ENCODE results near the gene ASPG.

Gene ASPG

GRCh38 chr14:104116756-104117340 is 31.3 kb downstream of the ASPG start:
- no peak for DNase-seq (ENCODE audit: extremely low read depth, low read depth)
- TF ChIP-seq CTCF (IDR thresholded peaks at IDR 0.05; ENCODE audit: low read depth, low read length): no peak

- no peak for DNase-seq (ENCODE audit: extremely low read depth, low read depth)
- no peak for TF ChIP-seq CTCF (IDR thresholded peaks at IDR 0.05; ENCODE audit: low read depth, low read length)
Observed at GRCh38 chr14:104117341-104118005, 32.0 kb downstream of the ASPG start.

GRCh38 chr14:104118006-104118844 is 32.7 kb downstream of the ASPG start:
- TF ChIP-seq CTCF (IDR thresholded peaks at IDR 0.05; ENCODE audit: low read depth, low read length): no peak
- no peak for DNase-seq (ENCODE audit: extremely low read depth, low read depth)

GRCh38 chr14:104119119-104119487 is 33.6 kb downstream of the ASPG start:
- no peak for TF ChIP-seq CTCF (IDR thresholded peaks at IDR 0.05; ENCODE audit: low read depth, low read length)
- DNase-seq (ENCODE audit: extremely low read depth, low read depth): no peak

GRCh38 chr14:104119488-104120251 is 34.2 kb downstream of the ASPG start:
- TF ChIP-seq CTCF (IDR thresholded peaks at IDR 0.05; ENCODE audit: low read depth, low read length): no peak
- no peak for DNase-seq (ENCODE audit: extremely low read depth, low read depth)

- no peak for DNase-seq (ENCODE audit: extremely low read depth, low read depth)
- TF ChIP-seq CTCF (IDR thresholded peaks at IDR 0.05; ENCODE audit: low read depth, low read length): no peak
Observed at GRCh38 chr14:104120281-104120741, 34.8 kb downstream of the ASPG start.

Measured in AG09319 (cell line).